Anterior cingulate cortex (tissue), 58 donors: ENCODE data around the gene ACSBG1.
"Not testable (repeated sequence)": the region's sequence is repeated elsewhere in the genome, so short reads cannot be mapped to it uniquely, and the experiment has no call there.

Source experiments
- DNase-seq, 58 donors: peaks; one replicate each; lab custom pipeline; 2025; lab: John Stamatoyannopoulos, UW

Gene ACSBG1

DNA sequence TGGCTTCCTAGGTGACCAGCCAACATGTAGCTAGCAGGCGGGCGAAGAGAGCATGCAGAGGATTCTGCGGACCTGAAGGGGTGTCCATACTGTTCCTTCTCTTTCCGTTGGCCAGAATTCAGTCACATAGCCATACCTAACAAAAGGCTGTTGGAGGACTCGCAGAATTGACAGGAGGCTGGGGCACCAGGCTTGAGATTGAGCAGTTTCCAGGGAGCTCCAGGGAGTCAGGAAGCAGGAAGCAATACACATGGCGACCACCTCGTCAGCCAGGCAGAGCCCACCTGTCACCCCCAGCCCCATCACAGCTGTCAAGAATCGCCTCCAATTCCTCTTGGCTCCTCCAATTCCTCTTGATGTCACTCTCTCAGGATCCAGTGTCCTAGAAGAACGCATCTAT lies 16.8 kb upstream of the ACSBG1 start:
- no peak for DNase-seq

GRCh38 chr15:78249131-78249530 lies 14.8 kb upstream of the ACSBG1 start:
- no peak for DNase-seq

- no peak for DNase-seq
Observed at GRCh38 chr15:78247911-78248310, 13.5 kb upstream of the ACSBG1 start.

DNA sequence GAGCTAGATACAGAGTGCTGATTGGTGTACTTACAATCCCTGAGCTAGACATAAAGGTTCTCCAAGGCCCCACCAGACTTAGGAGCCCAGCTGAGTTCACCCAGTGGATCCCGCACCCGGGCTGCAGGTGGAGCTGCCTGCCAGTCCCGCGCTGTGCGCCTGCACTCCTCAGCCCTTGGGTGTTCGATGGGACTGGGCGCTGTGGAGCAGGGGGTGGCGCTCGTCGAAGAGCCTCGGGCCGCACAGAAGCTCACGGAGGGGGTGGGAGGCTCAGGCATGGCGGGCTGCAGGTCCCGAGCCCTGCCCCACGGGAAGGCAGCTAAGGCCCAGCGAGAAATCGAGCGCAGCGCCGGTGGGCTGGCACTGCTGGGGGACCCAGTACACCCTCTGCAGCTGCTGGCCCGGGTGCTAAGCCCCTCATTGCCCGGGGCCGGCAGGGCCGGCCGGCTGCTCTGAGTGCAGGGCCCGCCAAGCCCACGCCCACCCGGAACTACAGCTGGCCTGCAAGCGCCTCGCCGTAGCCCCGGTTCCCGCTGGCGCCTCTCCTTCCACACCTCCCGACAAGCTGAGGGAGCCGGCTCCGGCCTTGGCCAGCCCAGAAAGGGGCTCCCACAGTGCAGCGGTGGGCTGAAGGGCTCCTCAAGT lies 11.7 kb upstream of the ACSBG1 start:
- not testable (repeated sequence) for DNase-seq

GRCh38 chr15:78245392-78245791 lies 11.0 kb upstream of the ACSBG1 start:
- DNase-seq: not testable (repeated sequence)

- DNase-seq: no peak
Observed at GRCh38 chr15:78244893-78245292, 10.5 kb upstream of the ACSBG1 start.

GRCh38 chr15:78244101-78244500 lies 9.7 kb upstream of the ACSBG1 start:
- no peak for DNase-seq

GRCh38 chr15:78243491-78243941 lies 9.2 kb upstream of the ACSBG1 start:
- peak in 28 of 58 donors; percentile 15 to 71 (median 36) for DNase-seq

DNA sequence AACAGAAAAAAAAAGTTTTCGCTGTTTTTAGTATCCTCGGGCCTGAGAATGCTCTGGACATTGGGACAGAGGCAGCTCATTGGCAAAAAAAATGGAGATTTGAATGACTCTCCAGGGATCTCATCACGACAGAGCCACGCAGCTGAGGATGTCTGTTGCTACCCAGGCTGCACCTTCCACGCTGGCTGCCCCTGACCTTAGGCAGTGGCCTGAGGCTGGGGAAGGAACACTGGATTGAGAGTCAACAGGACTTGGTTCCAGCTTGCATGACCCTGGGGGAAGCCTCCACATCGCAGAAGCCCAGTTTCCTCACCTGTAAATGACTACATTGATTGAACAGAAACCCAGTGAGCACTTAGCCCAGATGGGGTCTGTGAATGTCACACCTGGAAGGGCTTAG lies 8.7 kb upstream of the ACSBG1 start:
- no peak for DNase-seq

GRCh38 chr15:78242128-78242527 lies 7.8 kb upstream of the ACSBG1 start:
- peak in 8 of 58 donors; percentile 6 to 42 (median 22) for DNase-seq

DNA sequence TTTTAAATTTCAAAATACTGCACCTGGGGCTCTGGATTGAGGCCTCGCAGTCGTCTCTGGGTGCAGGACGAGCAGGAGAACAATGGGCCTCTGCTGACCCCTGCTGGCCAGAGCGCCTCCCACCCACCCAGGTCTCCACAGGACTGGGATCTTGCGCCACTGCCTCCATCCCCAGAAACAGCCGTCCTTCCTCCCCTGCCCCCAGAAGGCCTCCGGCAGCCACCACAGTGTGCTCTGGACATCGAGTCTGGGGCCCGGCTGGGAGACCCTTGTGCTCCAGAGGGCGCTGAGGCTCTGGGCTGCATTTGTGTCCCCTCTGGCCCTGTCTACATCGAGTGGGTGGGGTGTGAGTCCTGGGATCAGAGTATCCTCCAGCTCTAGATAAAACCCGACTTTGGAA lies 6.7 kb upstream of the ACSBG1 start:
- DNase-seq: peak in 54 of 58 donors; percentile 24 to 90 (median 72)

GRCh38 chr15:78239811-78240210 lies 5.4 kb upstream of the ACSBG1 start:
- no peak for DNase-seq

DNA sequence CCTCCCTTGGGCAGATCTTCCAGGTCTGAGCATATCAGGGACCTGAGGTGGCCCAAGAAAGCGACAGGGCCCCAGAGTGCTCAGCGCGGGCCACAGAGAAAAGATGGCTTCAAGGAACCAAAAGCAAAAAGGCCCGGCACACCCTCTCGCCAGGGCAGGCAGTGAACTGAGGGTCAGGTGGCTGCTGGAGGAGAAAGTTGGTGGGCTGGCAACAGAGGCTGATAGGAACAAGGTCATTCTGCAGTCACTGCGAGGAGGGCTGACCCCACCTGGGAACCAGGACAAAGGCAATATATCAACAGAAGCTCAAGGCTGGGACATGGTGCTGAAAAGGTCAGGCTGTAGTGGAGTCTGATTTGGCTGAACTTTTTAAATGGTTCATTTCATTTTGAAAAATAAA lies 2.8 kb upstream of the ACSBG1 start:
- DNase-seq: no peak

GRCh38 chr15:78236491-78236890 lies 2.1 kb upstream of the ACSBG1 start:
- DNase-seq: no peak

DNA sequence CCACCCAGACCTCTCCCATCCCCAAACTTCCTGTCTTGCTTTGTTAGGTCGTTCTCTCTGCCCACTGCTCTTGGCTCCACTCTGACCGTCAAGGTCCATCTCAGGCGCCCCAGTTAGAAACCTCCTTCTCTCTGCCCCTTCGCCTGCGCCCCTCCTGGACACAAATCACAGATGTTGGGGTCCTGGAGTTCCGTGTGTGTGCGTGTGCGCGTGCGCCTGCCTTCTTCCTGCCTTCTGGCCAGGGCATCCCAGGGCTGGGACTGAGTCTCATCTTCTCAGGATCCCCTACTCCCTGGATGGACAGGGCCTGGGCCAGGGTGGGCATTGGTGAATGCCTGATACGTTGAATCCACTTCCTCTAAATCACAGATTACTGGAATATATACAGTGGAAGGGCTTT lies 869 bp downstream of the ACSBG1 start:
- DNase-seq: no peak

- DNase-seq: no peak
Observed at GRCh38 chr15:78232951-78233350, 1.4 kb downstream of the ACSBG1 start.

GRCh38 chr15:78229431-78230406 lies 4.6 kb downstream of the ACSBG1 start:
- DNase-seq: no peak

GRCh38 chr15:78228356-78228996 lies 5.9 kb downstream of the ACSBG1 start:
- DNase-seq: no peak

- DNase-seq: no peak
Observed at GRCh38 chr15:78225783-78226541, 8.4 kb downstream of the ACSBG1 start.

DNA sequence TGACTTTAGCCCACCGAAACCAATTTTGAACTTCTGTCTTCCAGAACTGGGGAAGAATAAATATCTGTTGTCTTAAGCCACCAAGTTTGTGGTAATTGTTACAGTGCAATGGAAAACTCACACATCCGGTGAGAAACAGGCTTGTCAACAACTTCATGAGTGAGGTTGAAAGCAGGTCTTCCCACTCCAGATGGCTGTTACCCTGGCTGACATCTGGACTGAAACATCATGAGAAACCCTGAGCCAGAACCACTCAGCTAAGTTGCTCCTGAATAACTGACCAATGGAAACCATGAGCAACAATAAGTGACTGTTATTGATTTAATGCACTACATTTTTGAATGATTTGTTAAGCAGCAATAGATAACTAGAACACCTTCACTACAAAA lies 10.3 kb downstream of the ACSBG1 start:
- no peak for DNase-seq
